Kidney epithelial cell (primary cell): ENCODE measurements around the gene EXPH5. TPM values are rescaled to one million over a fixed set of nuclear protein-coding genes. Genes with fewer than 3 reads are reported as not detected.

ENCODE experiments used
- DNase-seq: peaks from one replicate; pipeline ENCODE4 v3.0.0-alpha.2; 2010; ENCODE audit warnings: low read depth
- H3K27me3 ChIP-seq: 2 replicates; pipeline ENCODE4 v1.6.0; 2011; ENCODE audit warnings: low read length; ENCODE audit not compliant: control insufficient read depth, insufficient read depth
- H3K36me3 ChIP-seq: 2 replicates; pipeline ENCODE4 v1.5.1; 2011; ENCODE audit warnings: low read length; ENCODE audit not compliant: control insufficient read depth, insufficient read depth
- H3K4me3 ChIP-seq: 2 replicates; pipeline ENCODE4 v1.5.1; 2011; ENCODE audit warnings: low read depth, mild to moderate bottlenecking, control low read depth, low read length
- CTCF ChIP-seq: IDR thresholded peaks from 2 replicates; pipeline ENCODE4 v1.5.1; 2011; ENCODE audit warnings: mild to moderate bottlenecking, moderate library complexity, low read length, control low read depth, inconsistent platforms; ENCODE audit not compliant: insufficient read depth, poor library complexity, severe bottlenecking
- total RNA-seq: library from RNA; depleted of rRNA; stranded (reverse); fragments of >200 nt; gene quantifications from 2 replicates; pipeline ENCODE4 v1.2.3, GENCODE V29; 2015

The EXPH5 gene
- total RNA-seq, 1 donor from 2014 or later = 8.5 TPM

- TF ChIP-seq CTCF = no peak
- Histone ChIP-seq H3K4me3 (no peak overlapping the region), H3K36me3 (no peaks in the 10 kb centered on the region), H3K27me3 (no peaks in the 10 kb centered on the region)
- no peak for DNase-seq
Measured at GRCh38 chr11:108518581-108518980, 75.0 kb downstream of the EXPH5 start.

GRCh38 chr11:108516125-108516524 lies 77.4 kb downstream of the EXPH5 start:
- Histone ChIP-seq H3K36me3 (no peaks in the 10 kb centered on the region), H3K27me3 (no peaks in the 10 kb centered on the region), H3K4me3 (no peak overlapping the region)
- no peak for DNase-seq
- TF ChIP-seq CTCF = no peak

- H3K36me3 ChIP-seq = no peaks in the 10 kb centered on the region
- no peak for DNase-seq
- no peaks in the 10 kb centered on the region for H3K27me3 ChIP-seq
- H3K4me3 ChIP-seq = no peak overlapping the region
- no peak for TF ChIP-seq CTCF
Measured at GRCh38 chr11:108512708-108513107, 80.9 kb downstream of the EXPH5 start.

- Histone ChIP-seq H3K27me3 (no peaks in the 10 kb centered on the region), H3K4me3 (no peak overlapping the region), H3K36me3 (no peaks in the 10 kb centered on the region)
- TF ChIP-seq CTCF = no peak
- DNase-seq = peak; percentile 91
Measured at GRCh38 chr11:108511851-108512474, 81.6 kb downstream of the EXPH5 start.

- no peak overlapping the region for H3K4me3 ChIP-seq
- no peaks in the 10 kb centered on the region for H3K36me3 ChIP-seq
- DNase-seq = no peak
- no peaks in the 10 kb centered on the region for H3K27me3 ChIP-seq
- no peak for TF ChIP-seq CTCF
Measured at GRCh38 chr11:108508653-108509593, 84.6 kb downstream of the EXPH5 start.
